VCaP (cell line): ENCODE measurements around the gene CLDN7.

Experiments
- H3K27ac ChIP-seq: fragments of 450-650 bp; 2 replicates; pipeline ENCODE4 v1.5.1; 2017
- CTCF ChIP-seq: fragments of 450-650 bp; conservative IDR thresholded peaks from 2 replicates; pipeline ENCODE4 v1.5.1; 2017; ENCODE audit warnings: mild to moderate bottlenecking, moderate library complexity

CLDN7 gene

GRCh38 chr17:7215136-7215638, 47.1 kb downstream of the CLDN7 start:
- peak overlapping the region; percentile 35; the same call in 1 of the 2 replicates for H3K27ac ChIP-seq
- 0 out of 2 replicates have a peak, but pooled peaks have one; percentile 6 for TF ChIP-seq CTCF

- H3K27ac ChIP-seq = peak overlapping the region; percentile 35; the same call in 1 of the 2 replicates
- TF ChIP-seq CTCF = peak; percentile 54
Observed at GRCh38 chr17:7214300-7215135, 47.8 kb downstream of the CLDN7 start.

- H3K27ac ChIP-seq = no peak overlapping the region
- TF ChIP-seq CTCF = peak; percentile 21; the same call in 1 of the 2 replicates
Observed at GRCh38 chr17:7213895-7214299, 48.4 kb downstream of the CLDN7 start.

GRCh38 chr17:7211491-7212273, 50.6 kb downstream of the CLDN7 start:
- no peak for TF ChIP-seq CTCF
- no peak overlapping the region for H3K27ac ChIP-seq
